Measurements from ENCODE around the gene LRRC43.
"Not testable (repeated sequence)": the region's sequence is repeated elsewhere in the genome, so short reads cannot be mapped to it uniquely, and the experiment has no call there.

LRRC43 gene

GRCh38 chr12:122158700-122159285 is 24.1 kb upstream of the LRRC43 start:
- DNase-seq (ENCODE audit: low spot score), result no peak

GRCh38 chr12:122159882-122160281 is 23.0 kb upstream of the LRRC43 start:
- DNase-seq (ENCODE audit: low spot score), result peak; percentile 10

- DNase-seq (ENCODE audit: low spot score), result no peak
These were observed 22.2 kb upstream of the LRRC43 start for GRCh38 chr12:122160761-122161160.

- no peak for DNase-seq (ENCODE audit: low spot score)
These were observed 21.2 kb upstream of the LRRC43 start for GRCh38 chr12:122161682-122162081.

GRCh38 chr12:122162976-122163375 is 19.9 kb upstream of the LRRC43 start:
- DNase-seq (ENCODE audit: low spot score), result no peak

GRCh38 chr12:122166422-122167349 is 16.2 kb upstream of the LRRC43 start:
- no peak for DNase-seq (ENCODE audit: low spot score)

GRCh38 chr12:122167356-122167925 is 15.5 kb upstream of the LRRC43 start:
- DNase-seq (ENCODE audit: low spot score), result no peak

- no peak for DNase-seq (ENCODE audit: low spot score)
These were observed 14.4 kb upstream of the LRRC43 start for GRCh38 chr12:122168492-122168891.

- no peak for DNase-seq (ENCODE audit: low spot score)
These were observed 11.5 kb upstream of the LRRC43 start for GRCh38 chr12:122171399-122171798.

- DNase-seq (ENCODE audit: low spot score), result no peak
These were observed 10.5 kb upstream of the LRRC43 start for GRCh38 chr12:122172262-122172939.

- DNase-seq (ENCODE audit: low spot score), result no peak
These were observed 8.6 kb upstream of the LRRC43 start, which contains the start of gene IL31 for GRCh38 chr12:122174155-122174845. Gene IL31 (minus strand): TSS chr12:122174221. CDS start chr12:122174172, 49 bp downstream.

GRCh38 chr12:122176473-122176872 is 6.5 kb upstream of the LRRC43 start:
- DNase-seq (ENCODE audit: low spot score), result not testable (repeated sequence)

- no peak for DNase-seq (ENCODE audit: low spot score)
These were observed 641 bp downstream of the LRRC43 start for GRCh38 chr12:122183588-122183940.

- DNase-seq (ENCODE audit: low spot score), result no peak
These were observed 1.6 kb downstream of the LRRC43 start for GRCh38 chr12:122184517-122184916.

- no peak for DNase-seq (ENCODE audit: low spot score)
These were observed 2.2 kb downstream of the LRRC43 start for GRCh38 chr12:122185079-122185478.

GRCh38 chr12:122185494-122186082 is 2.7 kb downstream of the LRRC43 start:
- no peak for DNase-seq (ENCODE audit: low spot score)

- no peak for DNase-seq (ENCODE audit: low spot score)
These were observed 4.5 kb downstream of the LRRC43 start for GRCh38 chr12:122187466-122187865.

GRCh38 chr12:122189626-122190475 is 6.9 kb downstream of the LRRC43 start:
- no peak for DNase-seq (ENCODE audit: low spot score)

- DNase-seq (ENCODE audit: low spot score), result peak; percentile 55
These were observed 8.1 kb downstream of the LRRC43 start for GRCh38 chr12:122190842-122191668.

GRCh38 chr12:122192441-122192840 is 9.5 kb downstream of the LRRC43 start:
- no peak for DNase-seq (ENCODE audit: low spot score)
